ENCODE measurements around the gene CIDEC.
"Not testable (repeated sequence)": the region's sequence is repeated elsewhere in the genome, so short reads cannot be mapped to it uniquely, and the experiment has no call there.

The CIDEC gene

DNA sequence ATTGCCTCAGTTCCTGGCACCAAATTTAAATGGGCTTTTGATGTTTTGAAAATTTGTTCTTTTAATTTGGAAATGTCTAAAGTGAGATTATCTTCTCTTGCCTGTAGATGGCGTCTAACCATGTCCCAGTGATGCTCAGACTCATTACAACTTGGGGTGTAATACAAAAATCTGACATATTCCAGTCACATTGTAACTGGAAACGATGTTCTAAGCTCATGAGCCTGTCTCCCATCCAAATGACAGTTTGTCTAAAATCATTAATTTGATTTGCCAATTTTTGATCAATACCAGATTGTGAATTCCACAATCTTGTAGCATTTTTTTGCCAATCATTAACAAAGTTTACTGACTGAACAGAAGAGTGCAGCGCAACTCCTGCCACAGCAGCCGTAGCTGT, 31.2 kb downstream of the CIDEC start:
- DNase-seq (ENCODE audit: low read depth in 1 of 2, low spot score in 1 of 2) = not testable (repeated sequence)

DNA sequence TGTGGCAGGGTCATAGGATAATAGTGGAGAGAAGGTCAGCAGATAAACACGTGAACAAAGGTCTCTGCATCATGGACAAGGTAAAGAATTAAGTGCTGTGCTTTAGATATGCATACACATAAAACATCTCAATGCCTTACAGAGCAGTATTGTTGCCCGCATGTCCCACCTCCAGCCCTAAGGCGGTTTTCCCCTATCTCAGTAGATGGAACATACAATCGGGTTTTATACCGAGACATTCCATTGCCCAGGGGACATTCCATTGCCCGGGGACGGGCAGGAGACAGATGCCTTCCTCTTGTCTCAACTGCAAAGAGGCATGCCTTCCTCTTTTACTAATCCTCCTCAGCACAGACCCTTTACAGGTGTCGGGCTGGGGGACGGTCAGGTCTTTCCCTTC, 32.2 kb downstream of the CIDEC start:
- not testable (repeated sequence) for DNase-seq (ENCODE audit: low read depth in 1 of 2, low spot score in 1 of 2)

DNA sequence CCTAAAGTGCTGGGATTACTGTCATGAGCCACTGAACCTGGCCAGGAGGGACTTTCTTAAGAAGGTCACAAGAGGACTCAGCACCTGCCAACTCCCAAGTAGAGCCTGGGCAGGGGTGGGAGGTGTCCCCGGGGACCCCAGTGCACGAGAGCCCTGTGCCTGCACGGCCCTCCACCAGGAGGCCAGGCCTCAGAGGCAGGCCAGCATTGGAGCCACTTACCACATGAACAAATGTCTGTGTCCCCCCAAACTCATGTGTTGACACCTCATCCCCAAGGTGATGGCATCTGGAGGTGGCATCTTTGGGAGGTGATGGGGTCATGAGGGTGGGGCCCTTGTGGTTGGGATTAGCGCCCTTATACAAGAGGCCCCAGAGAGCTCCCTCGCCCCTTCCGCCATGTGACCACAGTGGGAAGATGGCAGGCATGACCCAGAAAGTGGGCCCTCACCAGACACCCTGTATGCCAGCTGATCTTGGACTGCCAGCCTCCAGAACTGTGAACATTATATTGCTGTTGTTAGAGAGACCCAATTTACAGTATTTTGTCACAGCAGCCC, 33.0 kb downstream of the CIDEC start:
- DNase-seq (ENCODE audit: low read depth in 1 of 2, low spot score in 1 of 2) = no peak

DNA sequence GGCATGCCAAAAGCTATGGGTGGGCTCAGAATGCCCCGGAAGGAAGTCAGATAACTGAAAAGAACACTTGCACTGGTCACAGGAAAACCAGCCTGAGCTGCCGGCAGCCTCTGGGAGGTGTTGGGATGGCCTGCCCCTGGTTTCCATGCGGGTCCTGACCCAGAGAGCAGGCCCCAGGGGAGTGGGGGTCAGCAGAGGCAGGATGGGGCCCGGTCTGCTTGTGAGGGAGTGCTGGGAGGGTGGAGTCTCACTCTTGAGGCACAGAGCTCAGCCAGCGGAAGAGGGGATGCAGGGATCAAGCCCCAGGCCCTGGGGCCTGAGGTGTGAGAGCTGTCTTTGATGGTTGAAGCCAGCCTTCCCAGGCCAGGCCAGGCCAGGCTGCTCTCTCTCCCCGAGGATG, 33.8 kb downstream of the CIDEC start:
- DNase-seq (ENCODE audit: low read depth in 1 of 2, low spot score in 1 of 2) = no peak

DNA sequence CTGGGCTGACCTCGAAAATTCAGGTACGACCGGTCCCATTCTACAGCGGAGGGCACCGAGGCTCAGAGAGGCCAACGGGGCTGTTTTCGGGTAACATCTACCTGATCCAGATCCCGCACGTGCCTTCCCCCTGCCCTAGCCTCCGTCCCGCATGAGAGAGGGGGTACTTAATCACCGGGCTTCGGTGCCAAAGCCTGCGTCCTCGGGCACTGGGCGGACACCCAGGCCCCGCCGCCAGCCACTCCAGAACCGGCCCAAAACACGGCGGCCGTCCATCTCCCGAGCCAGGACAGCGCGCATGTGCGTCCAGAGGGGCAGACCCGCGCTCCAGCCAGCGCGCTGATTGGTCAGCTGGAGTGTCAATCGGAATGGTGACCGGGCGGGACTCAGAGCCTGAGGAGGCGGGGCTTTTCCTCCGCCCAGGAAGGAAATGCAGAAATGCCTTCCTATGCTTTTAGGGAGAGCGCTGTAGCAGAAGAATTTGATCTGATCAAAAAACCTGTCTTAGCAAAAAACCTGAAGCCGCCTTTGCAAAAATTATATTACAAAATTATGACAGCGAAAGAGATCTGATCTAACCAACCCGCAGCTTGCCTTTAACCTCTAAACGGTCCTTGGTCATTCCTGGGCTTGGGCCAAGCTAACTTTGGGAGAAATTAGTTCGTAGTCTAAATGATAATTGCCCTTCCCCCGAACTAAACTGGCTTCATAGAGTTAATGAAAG, 36.2 kb downstream of the CIDEC start, which contains the start of gene RPUSD3:
RPUSD3 (minus strand) TSS at position 294 of the 724 bp plus-strand sequence; CDS start at position 276, 18 bp downstream.
- peak; percentile 95 to 97 for DNase-seq (ENCODE audit: low read depth in 1 of 2, low spot score in 1 of 2)

DNA sequence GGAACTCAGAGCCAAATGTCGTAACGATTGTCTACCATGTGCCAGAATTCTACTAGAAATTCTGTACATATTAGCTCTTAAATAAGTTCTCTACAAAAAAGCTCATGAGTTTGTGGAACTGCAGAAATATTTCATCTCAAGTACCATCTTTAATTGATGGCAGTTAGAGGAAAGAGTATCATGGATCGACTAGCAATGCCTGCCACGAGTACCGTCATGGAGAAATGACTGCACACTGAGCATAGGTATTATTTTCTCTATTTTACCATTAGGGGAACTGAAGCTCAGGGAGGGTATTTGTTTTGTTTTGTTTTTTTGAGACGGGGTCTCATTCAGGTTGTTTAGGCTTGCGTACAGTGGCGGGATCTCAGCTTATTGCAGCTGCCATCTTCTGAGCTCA, 39.0 kb downstream of the CIDEC start:
- no peak for DNase-seq (ENCODE audit: low read depth in 1 of 2, low spot score in 1 of 2)

DNA sequence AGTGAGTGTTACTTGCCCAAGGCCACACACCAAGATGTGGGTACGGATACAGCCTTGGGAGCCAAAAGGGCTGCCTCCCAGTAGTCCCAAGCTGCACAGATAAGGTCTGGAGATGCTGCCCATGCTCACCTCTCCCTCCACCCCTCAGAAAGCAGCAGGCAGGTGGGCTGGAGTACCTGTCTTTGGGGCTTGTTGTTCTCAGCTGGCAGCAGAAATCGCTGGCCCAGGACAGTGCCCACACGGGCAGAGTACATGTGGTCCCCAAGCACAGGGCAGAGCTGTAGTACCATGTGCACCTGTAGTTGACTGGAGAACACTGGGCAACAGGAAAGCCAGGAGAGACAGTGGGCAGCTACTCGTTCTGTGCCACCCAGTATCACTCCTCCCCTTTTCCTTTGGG, 41.2 kb downstream of the CIDEC start:
- no peak for DNase-seq (ENCODE audit: low read depth in 1 of 2, low spot score in 1 of 2)

DNA sequence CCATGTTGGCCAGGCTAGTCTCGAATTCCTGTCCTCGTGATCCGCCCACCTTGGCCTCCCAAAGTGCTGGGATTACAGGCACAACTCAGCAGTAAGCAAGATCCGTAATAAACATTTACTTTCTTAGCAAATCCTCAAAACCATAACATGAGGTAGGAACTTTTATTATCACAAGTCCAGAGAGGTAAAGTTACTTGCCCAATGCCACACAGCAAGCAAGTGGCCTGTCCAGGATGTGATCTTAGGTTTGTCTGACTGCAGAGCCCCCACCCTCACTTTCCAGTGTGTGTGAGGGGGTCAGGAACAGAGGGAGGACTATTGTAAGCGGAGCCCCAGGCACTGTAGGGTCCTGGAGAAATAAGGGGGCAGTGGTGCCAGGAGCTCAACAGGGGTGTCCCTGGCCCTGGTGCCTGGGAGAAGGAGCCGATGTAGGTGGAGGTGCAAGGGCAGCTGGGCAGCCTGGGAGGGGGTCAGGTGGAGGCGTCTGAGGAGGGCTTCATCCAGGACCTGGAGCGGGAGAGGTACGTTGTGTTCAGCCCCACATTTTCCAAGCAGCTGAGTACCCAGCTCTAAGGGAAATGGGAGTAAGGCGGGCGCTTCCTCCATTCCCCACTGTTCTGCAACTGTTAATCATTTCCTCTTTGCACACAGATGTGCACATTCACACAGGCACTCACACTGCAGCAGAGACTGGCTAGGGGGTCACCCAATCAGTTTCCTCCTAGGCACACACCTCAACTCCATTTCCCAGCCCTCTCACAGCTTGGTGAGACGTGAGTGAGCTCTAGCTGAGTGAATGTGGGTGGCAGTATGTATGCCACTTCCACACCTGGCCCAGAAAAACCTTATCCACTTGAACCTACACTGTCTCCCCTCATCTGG, 42.1 kb downstream of the CIDEC start:
- no peak for DNase-seq (ENCODE audit: low read depth in 1 of 2, low spot score in 1 of 2)

DNA sequence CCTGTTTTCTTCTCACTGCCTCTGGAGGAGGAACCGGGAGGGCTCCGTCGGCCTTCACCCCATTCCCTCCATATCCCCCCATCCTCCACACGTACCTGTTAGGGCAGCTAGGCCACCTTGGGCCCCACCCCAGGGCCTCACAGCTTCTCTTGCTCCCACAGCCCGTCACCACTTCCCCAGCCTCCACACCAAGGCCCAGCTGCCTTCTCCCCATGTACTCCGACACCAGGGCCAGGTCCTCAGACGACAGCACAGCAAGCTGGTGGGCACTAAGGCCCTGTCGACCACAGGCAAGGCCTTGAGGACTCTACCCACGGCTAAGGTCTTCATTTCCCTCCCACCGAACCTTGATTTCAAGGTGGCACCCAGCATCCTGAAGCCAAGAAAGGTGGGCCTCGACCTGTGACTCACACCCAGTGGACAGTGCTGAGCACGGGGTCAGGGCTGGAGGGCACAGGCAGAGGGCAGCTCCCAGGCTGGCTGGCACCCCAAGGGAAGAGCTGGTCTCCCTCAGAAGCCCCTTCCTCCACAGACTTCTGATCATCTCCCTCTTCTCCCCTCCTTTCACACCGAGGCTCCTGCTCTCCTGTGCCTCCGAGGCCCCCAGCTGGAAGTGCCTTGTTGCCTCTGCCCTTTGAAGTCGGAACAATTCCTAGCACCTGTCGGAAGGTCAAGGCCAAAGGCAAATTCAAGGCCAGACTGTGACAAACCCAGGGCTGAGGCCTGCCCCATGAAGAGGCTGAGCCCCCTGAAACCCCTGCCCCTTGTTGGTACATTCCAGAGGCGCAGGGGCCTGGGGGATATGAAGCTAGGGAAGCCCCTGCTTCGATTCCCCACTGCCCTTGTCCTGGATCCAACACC, 45.3 kb downstream of the CIDEC start:
- no peak for DNase-seq (ENCODE audit: low read depth in 1 of 2, low spot score in 1 of 2)

DNA sequence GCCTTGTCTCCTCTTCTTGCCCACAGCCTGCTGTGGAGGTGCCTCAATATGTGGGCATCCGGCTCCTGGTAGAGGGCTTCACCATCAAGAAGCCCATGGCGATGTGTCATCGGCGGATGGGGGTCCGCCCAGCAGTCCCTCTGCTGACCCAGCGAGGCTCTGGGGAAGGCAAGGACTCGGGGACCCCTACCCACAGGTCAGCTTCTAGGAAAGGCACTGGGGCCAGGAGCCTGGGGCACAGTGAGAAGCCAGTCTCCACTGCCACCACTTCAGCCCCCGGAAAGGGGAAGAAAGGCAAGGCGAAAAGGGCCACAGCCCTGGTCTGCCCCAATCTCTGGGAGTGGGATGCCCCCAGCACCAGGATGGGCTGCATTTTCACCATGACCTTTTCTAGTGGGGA, 47.0 kb downstream of the CIDEC start:
- DNase-seq (ENCODE audit: low read depth in 1 of 2, low spot score in 1 of 2) = no peak

DNA sequence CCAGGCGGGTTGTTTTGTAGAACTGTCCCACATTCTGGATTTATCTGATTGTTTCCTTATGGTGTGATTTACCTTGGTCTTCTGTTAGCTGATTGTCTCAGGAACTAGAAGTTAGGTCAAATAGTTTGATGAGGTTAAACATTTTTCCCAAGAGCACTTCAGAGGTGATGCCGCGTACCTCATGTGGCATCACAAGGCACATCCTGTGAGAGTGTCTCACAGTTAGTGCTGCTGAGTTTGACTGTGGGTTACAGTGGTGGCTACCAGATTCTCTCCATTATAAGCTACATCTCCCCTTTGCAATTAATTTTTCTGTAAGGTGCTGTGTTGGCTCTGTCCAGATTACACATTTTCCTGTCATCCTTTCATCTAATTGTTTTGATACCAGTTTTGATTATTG, 48.8 kb downstream of the CIDEC start:
- no peak for DNase-seq (ENCODE audit: low read depth in 1 of 2, low spot score in 1 of 2)

DNA sequence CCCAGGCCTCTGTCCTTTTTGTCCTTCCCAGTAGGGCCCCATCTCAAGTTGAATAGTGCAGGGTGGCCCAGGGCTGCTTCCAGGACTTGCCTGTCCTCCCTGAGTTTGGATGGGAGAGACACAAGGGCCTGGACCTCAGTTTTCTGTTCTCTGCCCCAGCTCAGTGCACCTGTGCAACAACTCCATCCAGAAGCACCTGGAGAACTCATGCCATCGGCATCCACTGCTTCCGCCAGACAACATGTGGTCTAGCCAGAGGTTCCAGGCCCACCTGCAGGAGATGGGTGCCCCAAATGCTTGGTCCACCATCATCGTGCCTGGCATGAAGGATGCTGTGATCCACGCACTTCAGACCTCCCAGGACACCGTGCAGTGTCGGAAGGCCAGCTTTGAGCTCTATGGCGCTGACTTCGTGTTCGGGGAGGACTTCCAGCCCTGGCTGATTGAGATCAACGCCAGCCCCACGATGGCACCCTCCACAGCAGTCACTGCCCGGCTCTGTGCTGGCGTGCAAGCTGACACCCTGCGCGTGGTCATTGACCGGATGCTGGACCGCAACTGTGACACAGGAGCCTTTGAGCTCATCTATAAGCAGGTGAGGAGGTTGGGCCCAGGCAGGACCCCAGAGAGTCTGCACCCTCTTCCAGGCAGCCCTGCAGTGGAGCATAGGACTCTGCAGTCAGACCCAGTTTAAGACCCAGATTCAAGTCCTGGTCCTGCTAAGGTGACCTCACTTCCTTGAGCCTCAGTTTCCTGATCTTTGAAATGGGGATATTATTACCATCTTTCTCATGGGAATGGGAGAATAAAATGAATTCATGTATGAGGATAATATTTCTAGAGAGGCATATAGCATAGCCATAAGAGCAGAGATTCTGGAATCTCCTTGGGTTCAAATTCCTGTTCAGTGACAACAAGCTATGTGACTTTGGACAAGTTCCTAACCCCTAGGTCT, 51.0 kb downstream of the CIDEC start:
- no peak for DNase-seq (ENCODE audit: low read depth in 1 of 2, low spot score in 1 of 2)

DNA sequence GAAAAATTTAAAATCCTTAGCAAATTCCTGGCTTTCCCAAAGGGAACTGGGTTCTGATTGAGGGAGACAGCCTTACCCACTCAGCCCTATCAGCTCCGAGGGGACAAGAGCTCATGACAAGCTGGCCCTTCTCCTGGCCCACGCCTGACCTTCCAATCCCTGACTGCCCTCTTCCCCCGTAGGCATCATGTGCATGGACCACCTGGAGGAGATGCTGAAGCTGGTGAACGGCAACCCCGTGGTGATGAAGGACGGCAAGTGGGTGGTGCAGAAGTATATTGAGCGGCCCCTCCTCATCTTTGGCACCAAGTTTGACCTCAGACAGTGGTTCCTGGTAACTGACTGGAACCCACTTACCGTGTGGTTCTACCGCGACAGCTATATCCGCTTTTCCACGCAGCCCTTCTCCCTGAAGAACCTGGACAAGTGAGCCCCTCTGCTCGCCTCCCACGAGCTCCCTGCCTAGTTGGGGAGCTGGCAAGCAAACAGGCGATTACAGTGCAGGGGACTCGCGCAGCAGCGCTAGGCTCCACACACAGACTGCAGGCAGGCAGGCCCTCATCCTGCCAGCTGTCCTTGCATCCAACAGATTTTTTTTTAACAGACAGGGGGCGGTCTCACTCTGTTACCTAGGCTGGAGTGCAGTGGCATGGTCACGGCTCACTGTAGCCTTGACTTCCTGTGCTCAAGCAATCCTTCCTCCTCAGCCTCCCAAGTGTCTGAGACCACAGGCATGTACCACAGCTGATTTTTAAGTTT, 53.1 kb downstream of the CIDEC start:
- DNase-seq (ENCODE audit: low read depth in 1 of 2, low spot score in 1 of 2) = no peak

DNA sequence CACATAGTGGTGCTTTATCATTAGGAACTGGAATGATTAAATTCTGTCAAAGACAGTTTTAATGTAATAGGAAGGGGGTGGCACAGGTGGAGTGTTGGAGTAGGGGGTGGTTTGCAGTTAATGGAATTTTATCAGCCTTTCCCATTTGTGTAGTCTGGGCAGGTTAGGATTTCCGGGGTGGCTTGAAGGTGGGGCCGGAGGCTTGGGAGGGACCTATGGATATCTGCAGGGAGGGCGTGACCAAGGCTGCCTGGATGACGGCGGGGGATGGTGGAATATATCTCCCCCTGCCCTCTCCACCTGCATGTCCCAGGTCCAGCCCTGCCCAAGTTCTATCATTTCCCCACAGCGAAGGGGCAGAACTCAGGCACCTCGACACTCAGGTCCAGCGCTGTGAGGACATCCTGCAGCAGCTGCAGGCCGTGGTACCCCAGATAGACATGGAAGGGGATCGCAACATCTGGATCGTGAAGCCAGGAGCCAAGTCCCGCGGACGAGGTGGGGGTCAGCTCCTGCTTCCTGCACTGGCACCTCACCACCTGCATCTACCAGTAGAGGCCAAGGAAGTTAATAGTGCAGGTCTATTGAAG, 54.5 kb downstream of the CIDEC start:
- no peak for DNase-seq (ENCODE audit: low read depth in 1 of 2, low spot score in 1 of 2)

DNA sequence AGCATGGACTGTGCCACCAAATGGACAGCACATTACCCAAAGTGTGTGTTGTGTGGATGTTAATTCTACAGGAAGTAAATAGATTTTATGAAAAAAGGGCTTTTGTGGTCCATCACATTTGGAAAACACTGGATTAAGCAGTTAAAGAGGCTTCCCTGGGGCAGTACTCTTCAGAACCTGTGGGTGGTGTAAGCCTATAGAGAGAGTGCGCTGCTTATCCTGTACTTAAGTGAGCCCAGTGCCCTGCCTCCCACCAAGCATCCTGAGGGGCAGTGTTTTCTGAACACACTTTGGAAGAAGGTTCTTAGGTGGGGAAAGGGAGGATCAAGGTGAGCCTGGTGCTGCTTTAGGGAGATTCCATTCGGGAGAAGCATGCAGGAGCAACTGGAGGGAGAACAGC, 59.1 kb downstream of the CIDEC start:
- no peak for DNase-seq (ENCODE audit: low read depth in 1 of 2, low spot score in 1 of 2)

DNA sequence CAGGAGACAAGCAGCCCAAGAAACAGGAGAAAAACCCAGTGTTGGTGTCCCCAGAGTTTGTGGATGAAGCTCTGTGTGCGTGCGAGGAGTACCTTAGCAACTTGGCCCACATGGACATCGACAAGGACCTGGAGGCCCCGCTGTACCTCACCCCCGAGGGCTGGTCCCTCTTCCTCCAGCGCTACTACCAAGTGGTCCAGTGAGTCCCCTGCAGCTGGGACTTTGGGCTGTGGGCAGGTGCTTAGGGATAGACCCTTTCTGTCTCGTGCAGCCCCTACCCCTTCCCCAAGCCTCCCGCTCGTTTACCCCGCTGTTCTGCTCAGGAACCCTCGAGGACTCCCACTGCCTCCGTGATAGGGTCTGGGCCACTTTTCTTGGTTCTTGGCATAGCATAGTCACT, 59.5 kb downstream of the CIDEC start:
- no peak for DNase-seq (ENCODE audit: low read depth in 1 of 2, low spot score in 1 of 2)

DNA sequence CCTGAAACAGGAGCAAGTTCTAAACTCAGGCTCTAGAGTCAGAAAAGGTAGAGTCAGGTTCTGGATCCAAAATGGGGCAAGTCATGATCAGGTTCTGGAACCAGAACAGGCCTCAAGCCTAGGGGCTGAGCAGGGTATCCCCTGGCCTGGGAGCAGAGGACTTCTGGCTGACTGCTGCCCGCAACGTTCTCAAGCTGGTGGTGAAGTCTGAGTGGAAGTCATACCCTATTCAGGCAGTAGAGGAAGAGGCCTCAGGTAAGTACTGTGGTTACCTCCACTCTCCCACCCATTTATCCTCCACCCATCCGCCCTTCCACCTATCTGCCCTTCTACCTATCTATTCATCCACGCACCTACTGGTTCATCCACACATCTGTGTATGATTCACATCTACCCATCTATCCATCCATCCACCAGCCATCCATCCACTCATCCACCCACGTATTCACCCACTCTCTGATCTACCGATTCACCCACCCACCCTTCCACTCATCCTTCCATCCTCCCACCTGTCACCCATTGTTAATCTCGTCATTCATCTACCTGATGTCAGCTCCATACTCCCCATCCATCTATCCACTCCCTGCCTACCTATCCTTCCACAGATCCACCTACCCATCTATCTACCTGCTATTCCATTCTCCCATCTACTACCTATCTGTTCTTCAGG, 61.3 kb downstream of the CIDEC start:
- no peak for DNase-seq (ENCODE audit: low read depth in 1 of 2, low spot score in 1 of 2)

DNA sequence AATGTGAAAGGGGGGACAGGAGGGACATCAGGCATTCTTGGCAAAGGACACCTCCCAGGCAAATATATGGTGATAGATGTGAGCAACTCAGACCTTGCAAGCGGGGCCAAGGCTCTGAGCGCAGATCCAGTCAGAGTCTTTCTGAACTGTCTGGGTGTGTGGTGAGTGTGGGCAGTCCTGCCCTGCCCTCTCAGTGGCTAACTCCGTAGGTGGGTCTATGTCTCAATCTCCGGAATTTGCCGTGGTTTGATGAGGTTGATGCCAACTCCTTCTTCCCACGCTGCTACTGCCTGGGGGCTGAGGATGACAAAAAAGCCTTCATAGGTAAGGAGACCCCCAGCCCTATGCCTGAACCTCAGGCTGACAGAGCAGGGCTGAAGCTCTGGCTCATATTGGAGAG, 62.6 kb downstream of the CIDEC start:
- no peak for DNase-seq (ENCODE audit: low read depth in 1 of 2, low spot score in 1 of 2)
